ENCODE results near the gene XYLB.

DNA sequence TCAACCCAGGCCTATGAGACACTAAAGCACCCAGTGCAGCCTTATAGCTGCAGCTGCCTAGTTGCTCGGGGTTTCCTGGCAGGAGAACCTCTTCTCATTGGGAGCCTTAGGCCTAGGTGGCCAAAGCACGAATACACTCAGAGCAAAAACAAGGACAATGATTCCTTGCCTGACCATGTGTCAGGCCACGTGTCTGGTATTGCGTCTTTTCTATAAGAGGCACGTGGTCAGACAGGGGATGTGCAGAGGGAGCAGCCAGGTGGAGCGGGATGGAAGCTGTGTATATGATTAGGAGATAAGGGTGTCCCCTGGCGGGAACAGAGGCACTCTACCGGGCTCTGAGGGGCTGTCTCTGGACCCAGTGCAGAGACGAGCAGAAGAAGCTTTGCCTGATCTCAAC, 38.1 kb upstream of the XYLB start:
- TF ChIP-seq, protein P1, sequence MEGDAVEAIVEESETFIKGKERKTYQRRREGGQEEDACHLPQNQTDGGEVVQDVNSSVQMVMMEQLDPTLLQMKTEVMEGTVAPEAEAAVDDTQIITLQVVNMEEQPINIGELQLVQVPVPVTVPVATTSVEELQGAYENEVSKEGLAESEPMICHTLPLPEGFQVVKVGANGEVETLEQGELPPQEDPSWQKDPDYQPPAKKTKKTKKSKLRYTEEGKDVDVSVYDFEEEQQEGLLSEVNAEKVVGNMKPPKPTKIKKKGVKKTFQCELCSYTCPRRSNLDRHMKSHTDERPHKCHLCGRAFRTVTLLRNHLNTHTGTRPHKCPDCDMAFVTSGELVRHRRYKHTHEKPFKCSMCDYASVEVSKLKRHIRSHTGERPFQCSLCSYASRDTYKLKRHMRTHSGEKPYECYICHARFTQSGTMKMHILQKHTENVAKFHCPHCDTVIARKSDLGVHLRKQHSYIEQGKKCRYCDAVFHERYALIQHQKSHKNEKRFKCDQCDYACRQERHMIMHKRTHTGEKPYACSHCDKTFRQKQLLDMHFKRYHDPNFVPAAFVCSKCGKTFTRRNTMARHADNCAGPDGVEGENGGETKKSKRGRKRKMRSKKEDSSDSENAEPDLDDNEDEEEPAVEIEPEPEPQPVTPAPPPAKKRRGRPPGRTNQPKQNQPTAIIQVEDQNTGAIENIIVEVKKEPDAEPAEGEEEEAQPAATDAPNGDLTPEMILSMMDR (IDR thresholded peaks at IDR 0.05) = no peak
- TF ChIP-seq POLR2A (IDR thresholded peaks at IDR 0.05) = no peak
